Endothelial cell (in vitro differentiated cells): Measurements from ENCODE around the gene INSR. TPM values are rescaled to one million over a fixed set of nuclear protein-coding genes. Genes with fewer than 3 reads are reported as not detected.
"Not testable (repeated sequence)": the region's sequence is repeated elsewhere in the genome, so short reads cannot be mapped to it uniquely, and the experiment has no call there.

Experiments used
- DNase-seq: peaks from one replicate; pipeline ENCODE4 v3.0.0; 2021; ENCODE audit warnings: low spot score
- H3K27ac Mint-ChIP-seq: one replicate; pipeline ENCODE4 v1.8.0; 2021; ENCODE audit warnings: mixed read lengths, inconsistent platforms; ENCODE audit not compliant: unreplicated experiment
- H3K27me3 Mint-ChIP-seq: one replicate; pipeline ENCODE4 v1.8.0; 2021; ENCODE audit warnings: mild to moderate bottlenecking, moderate library complexity, mixed read lengths, inconsistent platforms; ENCODE audit not compliant: unreplicated experiment
- H3K36me3 Mint-ChIP-seq: one replicate; pipeline ENCODE4 v1.8.0; 2021; ENCODE audit warnings: mild to moderate bottlenecking, low read depth, mixed read lengths, inconsistent platforms; ENCODE audit not compliant: unreplicated experiment
- H3K4me1 Mint-ChIP-seq: one replicate; pipeline ENCODE4 v1.8.0; 2021; ENCODE audit warnings: mild to moderate bottlenecking, mixed read lengths, inconsistent platforms; ENCODE audit not compliant: unreplicated experiment
- H3K4me3 Mint-ChIP-seq: one replicate; pipeline ENCODE4 v1.8.0; 2021; ENCODE audit warnings: mild to moderate bottlenecking, mixed read lengths, inconsistent platforms; ENCODE audit not compliant: unreplicated experiment
- H3K9me3 Mint-ChIP-seq: one replicate; pipeline ENCODE4 v1.8.0; 2021; ENCODE audit warnings: mixed read lengths, inconsistent platforms; ENCODE audit not compliant: unreplicated experiment
- CTCF ChIP-seq: fragments of 200-600 bp; sonication (generic); IDR thresholded peaks from one replicate; pipeline ENCODE4 v1.5.0; 2021; ENCODE audit warnings: antibody characterized with exemption; ENCODE audit not compliant: unreplicated experiment
- total RNA-seq: library from RNA; stranded (reverse); fragmentation: NEBNext Ultra II Directional; extraction: Animal tissue kit (Norgen Biotek cat#: 25700); gene quantifications from one replicate; pipeline ENCODE4 v1.2.1, GENCODE V29; 2021; ENCODE audit not compliant: unreplicated experiment

Gene INSR
- total RNA-seq, 1 donor from 2014 or later = 28.9 TPM

- Mint-ChIP-seq H3K27ac (no peak overlapping the region), H3K4me3 (no peak overlapping the region), H3K9me3 (no peaks in the 10 kb centered on the region), H3K27me3 (peaks cover 2% of the 10 kb centered on the region), H3K36me3 (no peaks in the 10 kb centered on the region), H3K4me1 (no peaks in the 10 kb centered on the region)
- peak; percentile 30 for TF ChIP-seq CTCF
- DNase-seq = no peak
Measured at GRCh38 chr19:7326105-7326877, 32.1 kb upstream of the INSR start.

- Mint-ChIP-seq H3K4me1 (no peaks in the 10 kb centered on the region), H3K27ac (no peak overlapping the region), H3K4me3 (no peak overlapping the region), H3K9me3 (no peaks in the 10 kb centered on the region), H3K27me3 (peaks cover 5% of the 10 kb centered on the region), H3K36me3 (no peaks in the 10 kb centered on the region)
- no peak for DNase-seq
- no peak for TF ChIP-seq CTCF
Measured at GRCh38 chr19:7318176-7318575, 24.0 kb upstream of the INSR start.

- Mint-ChIP-seq H3K9me3 (no peaks in the 10 kb centered on the region), H3K4me3 (no peak overlapping the region), H3K36me3 (no peaks in the 10 kb centered on the region), H3K27me3 (peaks cover 7% of the 10 kb centered on the region), H3K4me1 (no peaks in the 10 kb centered on the region), H3K27ac (no peak overlapping the region)
- DNase-seq = no peak
- TF ChIP-seq CTCF = no peak
Measured at GRCh38 chr19:7312816-7313215, 18.6 kb upstream of the INSR start.

- Mint-ChIP-seq H3K4me3 (no peak overlapping the region), H3K27me3 (peaks cover 7% of the 10 kb centered on the region), H3K36me3 (no peaks in the 10 kb centered on the region), H3K4me1 (no peaks in the 10 kb centered on the region), H3K9me3 (no peaks in the 10 kb centered on the region), H3K27ac (no peak overlapping the region)
- DNase-seq = no peak
- TF ChIP-seq CTCF = no peak
Measured at GRCh38 chr19:7311911-7312310, 17.7 kb upstream of the INSR start.

- not testable (repeated sequence) for H3K4me1 Mint-ChIP-seq, H3K9me3 Mint-ChIP-seq, H3K36me3 Mint-ChIP-seq, H3K27ac Mint-ChIP-seq, H3K4me3 Mint-ChIP-seq, DNase-seq, H3K27me3 Mint-ChIP-seq
Measured at GRCh38 chr19:7308327-7308726, 14.1 kb upstream of the INSR start.
